Activated CD8-positive, alpha-beta memory T cell treated with anti-CD3 and anti-CD28 coated beads for 4 hours (primary cell): ENCODE results near the gene PCDH17.

ENCODE experiments used
- DNase-seq, 2 donors: peaks; one replicate each; pipeline ENCODE4 v3.0.0-alpha.2; 2020; ENCODE audit warnings: low read depth in 2 of 2

Gene PCDH17

DNA sequence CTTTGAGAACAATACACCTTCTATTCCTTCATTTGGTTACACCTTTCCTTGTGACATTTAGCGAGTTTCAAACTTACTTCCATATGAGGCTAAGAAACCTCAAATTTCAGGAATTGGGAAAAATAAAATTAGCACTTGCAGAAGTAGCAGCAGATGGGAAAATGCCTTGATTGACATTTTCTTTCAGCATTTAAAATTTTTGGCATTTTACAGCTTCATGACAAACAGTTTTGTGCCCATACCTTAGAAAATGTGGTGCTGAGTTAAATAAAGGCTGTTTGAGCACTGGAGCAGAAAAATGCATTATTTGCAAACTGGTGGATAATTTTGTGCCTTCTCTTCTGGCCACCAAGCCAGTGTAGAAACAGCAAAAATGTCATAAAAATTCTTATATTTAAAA, 95.4 kb downstream of the PCDH17 start:
- no peak for DNase-seq

GRCh38 chr13:57734306-57734705, 102.8 kb downstream of the PCDH17 start:
- DNase-seq, result no peak

GRCh38 chr13:57739089-57739488, 107.5 kb downstream of the PCDH17 start:
- DNase-seq, result no peak

DNA sequence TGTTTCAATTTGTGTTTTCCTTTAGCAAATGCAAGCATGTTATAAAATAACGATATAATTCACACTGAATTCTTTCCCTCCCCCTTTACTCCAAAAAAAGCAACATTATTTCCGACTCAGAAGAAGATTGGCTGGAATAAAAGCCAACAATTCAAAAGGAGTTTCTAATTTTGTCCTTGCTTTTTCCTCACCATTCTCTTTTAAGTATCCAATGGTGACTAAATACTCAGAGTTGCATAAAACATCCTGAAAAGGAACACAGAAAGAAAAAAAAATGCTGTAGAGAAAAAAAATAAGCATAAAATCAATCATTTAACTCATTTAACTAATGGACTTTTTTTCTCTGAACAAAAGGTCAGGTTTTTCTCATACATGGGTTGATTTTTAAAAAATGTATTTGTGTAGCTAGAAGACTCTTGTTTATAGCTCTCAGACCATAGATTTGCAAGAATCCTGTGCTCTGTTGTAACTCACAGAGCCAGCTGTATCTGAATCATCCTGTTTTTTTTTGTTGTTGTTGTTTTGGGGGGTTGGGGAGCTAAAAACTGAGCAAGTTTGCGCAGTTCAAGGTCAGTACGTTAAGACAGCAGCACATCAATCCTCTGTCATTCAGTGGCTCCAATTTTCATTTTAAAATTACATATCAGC, 108.1 kb downstream of the PCDH17 start:
- DNase-seq, result no peak

DNA sequence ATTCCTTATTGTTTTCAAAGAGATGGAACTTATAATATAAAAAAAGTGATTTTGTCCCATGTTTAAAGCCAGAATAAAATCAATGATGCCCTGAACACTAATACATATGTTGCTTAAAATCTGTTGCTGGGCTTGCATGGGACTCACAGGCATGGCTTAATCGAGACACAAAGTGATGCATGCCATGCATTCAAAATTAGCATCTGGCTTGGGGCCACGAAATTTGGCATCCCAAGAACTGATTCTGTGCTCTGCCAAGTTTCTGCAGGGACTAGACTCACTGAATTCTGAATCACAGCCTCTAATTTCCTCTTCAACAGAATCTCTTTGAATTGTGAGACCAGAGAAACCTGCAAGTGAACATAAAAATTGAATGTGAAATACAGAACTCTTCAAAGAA, 109.2 kb downstream of the PCDH17 start:
- no peak for DNase-seq

- DNase-seq, result no peak
Measured at GRCh38 chr13:57748096-57748495, 116.6 kb downstream of the PCDH17 start.

DNA sequence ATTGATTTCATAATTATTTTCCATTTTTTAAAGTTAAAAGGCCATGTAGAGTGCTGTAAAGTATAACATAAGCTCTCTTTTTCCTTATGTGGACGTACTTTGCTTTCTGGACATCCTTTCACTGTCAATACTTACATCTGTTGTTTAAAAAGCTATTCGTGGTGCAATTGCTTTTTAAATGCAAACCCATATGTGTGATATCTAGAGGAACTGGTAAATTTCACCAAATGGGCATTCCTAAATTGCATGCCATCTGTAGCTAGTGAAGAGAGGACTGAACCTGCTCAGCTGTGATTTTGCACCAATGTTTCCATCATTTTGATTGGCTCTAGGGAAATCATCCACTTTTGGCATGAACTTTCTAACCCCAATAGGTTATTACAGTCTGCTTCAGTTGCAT, 129.4 kb downstream of the PCDH17 start:
- no peak for DNase-seq

DNA sequence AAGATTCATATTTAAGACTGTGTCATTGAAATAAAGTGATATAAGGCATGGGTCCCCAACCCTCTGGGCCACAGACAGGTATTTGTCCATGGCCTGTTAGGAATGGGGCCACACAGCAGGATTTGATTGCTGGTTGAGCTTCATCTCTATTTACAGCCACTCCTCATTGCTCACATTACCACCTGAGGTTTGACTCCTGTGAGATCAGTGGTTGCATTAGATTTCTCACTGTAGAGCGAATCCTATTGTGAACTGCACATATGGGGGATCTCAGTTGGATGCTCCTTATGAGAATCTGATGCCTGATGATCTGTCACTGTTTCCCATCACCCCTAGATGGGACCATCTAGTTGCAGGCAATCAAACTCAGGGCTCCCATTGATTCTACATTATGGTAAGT, 132.1 kb downstream of the PCDH17 start:
- DNase-seq, result no peak
